Nephron (organoid): ENCODE measurements around the gene GNAT3.

Experiments
- H3K27ac Mint-ChIP-seq, 3 experiments: 2 replicates each; pipeline ENCODE4 v1.8.0; 2020; ENCODE audit warnings: mixed read lengths in 3 of 3, mild to moderate bottlenecking in 2 of 3, moderate library complexity in 1 of 3
- H3K27me3 Mint-ChIP-seq: 2 replicates; pipeline ENCODE4 v1.8.0; 2021; ENCODE audit warnings: low read depth, mild to moderate bottlenecking, moderate library complexity, mixed read lengths
- H3K36me3 Mint-ChIP-seq: 2 replicates; pipeline ENCODE4 v1.8.0; 2020; ENCODE audit warnings: low read depth, mixed read lengths
- H3K4me1 Mint-ChIP-seq: 2 replicates; pipeline ENCODE4 v1.8.0; 2020; ENCODE audit warnings: mixed read lengths
- H3K4me3 Mint-ChIP-seq, 3 experiments: 2 replicates each; pipeline ENCODE4 v1.8.0; 2020; ENCODE audit warnings: mild to moderate bottlenecking in 3 of 3, mixed read lengths in 3 of 3, moderate library complexity in 2 of 3
- H3K9me3 Mint-ChIP-seq: 2 replicates; pipeline ENCODE4 v1.8.0; 2020; ENCODE audit warnings: mixed read lengths
- CTCF ChIP-seq, 3 experiments: fragments of 200-600 bp; sonication (generic); IDR thresholded peaks; one replicate each; pipeline ENCODE4 v1.5.0; 2021; ENCODE audit warnings: antibody characterized with exemption in 3 of 3; ENCODE audit not compliant: unreplicated experiment in 3 of 3

The GNAT3 gene

DNA sequence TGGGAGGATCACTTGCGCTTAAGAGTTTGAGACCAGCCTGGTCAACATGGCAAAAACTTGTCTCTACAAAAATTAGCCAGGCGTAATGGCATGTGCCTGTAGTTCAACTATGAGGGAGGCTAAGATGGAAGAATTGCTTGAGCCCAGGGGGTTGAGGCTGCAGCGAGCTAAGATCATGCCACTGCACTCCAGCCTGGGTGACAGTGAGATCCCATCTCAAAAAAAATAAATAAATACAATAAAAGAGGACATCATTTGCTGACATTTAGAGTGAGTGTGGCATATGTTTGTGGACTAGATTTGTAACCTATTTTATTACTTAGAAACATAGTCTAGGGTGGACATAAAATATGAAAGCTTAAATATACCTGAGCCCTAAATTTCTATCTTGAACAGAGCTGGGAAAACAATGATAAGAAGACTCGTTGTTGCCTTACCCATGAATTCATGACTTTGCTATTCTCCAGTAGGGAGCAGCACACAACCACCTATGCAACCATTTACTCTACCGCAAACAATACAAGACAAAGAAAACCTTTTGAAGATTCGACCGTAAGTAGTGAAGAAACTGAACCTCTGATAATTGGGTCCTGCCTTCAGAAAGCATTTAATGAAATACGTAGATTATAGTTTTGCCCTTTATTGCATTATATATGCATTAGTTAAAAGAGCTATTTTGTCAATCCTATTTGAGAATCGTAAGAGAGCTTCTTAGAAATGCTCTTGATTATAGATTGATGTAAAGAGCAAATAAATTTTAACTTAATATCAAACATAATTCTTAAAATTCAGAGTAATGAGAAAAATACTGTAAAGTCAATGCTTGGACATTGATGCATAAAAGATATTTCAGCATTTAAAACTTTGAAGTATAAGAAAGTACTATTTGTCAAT lies 83.5 kb downstream of the GNAT3 start:
- Mint-ChIP-seq H3K27ac (no peak overlapping the region), H3K36me3 (no peaks in the 10 kb centered on the region), H3K27me3 (no peaks in the 10 kb centered on the region), H3K9me3 (no peaks in the 10 kb centered on the region), H3K4me3 (no peak overlapping the region), H3K4me1 (peaks cover 8% of the 10 kb centered on the region)
- TF ChIP-seq CTCF (IDR thresholded peaks at IDR 0.05; ENCODE audit: unreplicated experiment in 3 of 3), result peak; percentile 62 to 67 (median 65)

- Mint-ChIP-seq H3K36me3 (no peaks in the 10 kb centered on the region), H3K4me1 (no peaks in the 10 kb centered on the region), H3K27me3 (no peaks in the 10 kb centered on the region), H3K9me3 (no peaks in the 10 kb centered on the region), H3K4me3 (no peak overlapping the region), H3K27ac (no peak overlapping the region)
- no peak for TF ChIP-seq CTCF (IDR thresholded peaks at IDR 0.05; ENCODE audit: unreplicated experiment in 3 of 3)
Observed at GRCh38 chr7:80427218-80427617, 84.6 kb downstream of the GNAT3 start.

- TF ChIP-seq CTCF (IDR thresholded peaks at IDR 0.05; ENCODE audit: unreplicated experiment in 3 of 3), result no peak
- Mint-ChIP-seq H3K4me3 (no peak overlapping the region), H3K4me1 (no peaks in the 10 kb centered on the region), H3K9me3 (no peaks in the 10 kb centered on the region), H3K36me3 (no peaks in the 10 kb centered on the region), H3K27ac (no peak overlapping the region), H3K27me3 (no peaks in the 10 kb centered on the region)
Observed at GRCh38 chr7:80420876-80421275, 91.0 kb downstream of the GNAT3 start.

DNA sequence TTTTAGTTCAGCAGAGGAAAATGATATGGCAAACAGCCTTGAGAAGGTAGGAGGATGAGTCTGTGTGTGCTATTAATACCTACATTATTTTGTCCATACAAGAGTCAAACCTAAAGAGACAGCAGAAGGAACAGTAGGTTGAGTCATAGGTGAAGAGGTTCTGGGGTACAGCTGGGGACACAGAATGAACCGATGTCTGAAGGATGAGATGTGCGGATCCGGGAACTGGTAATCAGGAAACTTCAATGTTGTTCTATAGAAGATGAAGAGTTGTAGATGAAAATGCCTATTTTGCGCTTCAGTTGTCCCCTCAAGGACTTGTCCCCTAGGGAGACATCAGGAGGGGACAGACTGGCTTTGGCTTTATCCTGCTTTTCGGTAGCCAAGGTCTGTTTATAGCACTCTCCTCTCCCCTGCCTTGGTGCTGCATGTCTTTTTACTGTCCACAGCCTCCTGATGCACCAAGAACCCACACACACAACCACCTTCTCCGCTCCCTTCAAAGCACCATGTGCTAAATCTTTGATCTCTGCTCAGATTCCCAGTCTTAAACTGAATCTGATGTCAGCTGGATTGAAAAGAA lies 94.6 kb downstream of the GNAT3 start:
- no peaks in the 10 kb centered on the region for H3K36me3 Mint-ChIP-seq
- TF ChIP-seq CTCF (IDR thresholded peaks at IDR 0.05; ENCODE audit: unreplicated experiment in 3 of 3), result no peak
- H3K9me3 Mint-ChIP-seq, result no peaks in the 10 kb centered on the region
- no peaks in the 10 kb centered on the region for H3K4me1 Mint-ChIP-seq
- no peak overlapping the region for H3K4me3 Mint-ChIP-seq
- no peaks in the 10 kb centered on the region for H3K27me3 Mint-ChIP-seq
- H3K27ac Mint-ChIP-seq, result no peak overlapping the region

DNA sequence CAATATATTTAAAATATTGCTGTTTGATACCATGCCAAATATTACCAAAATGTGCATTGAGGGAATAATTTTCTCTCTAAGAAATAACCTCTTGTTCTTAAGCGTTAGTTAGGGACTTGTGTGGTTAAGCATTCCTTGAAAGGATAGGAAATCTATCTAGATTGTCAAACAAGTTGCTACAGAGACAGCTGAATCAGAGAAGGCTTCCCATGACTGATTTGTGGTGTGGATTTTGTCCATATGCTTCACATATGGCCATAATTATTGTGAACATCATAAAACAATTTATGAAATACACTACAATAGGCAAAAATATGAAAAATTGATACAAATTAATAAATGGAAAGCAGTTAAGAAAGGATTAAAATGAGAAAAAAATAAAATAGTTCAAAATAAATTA lies 96.3 kb downstream of the GNAT3 start:
- no peak for TF ChIP-seq CTCF (IDR thresholded peaks at IDR 0.05; ENCODE audit: unreplicated experiment in 3 of 3)
- Mint-ChIP-seq H3K4me1 (no peaks in the 10 kb centered on the region), H3K36me3 (no peaks in the 10 kb centered on the region), H3K27me3 (no peaks in the 10 kb centered on the region), H3K9me3 (no peaks in the 10 kb centered on the region), H3K27ac (no peak overlapping the region), H3K4me3 (no peak overlapping the region)
